Neural cell (in vitro differentiated cells): Measurements from ENCODE around the gene ASTL. TPM values are rescaled to one million over a fixed set of nuclear protein-coding genes. Genes with fewer than 3 reads are reported as not detected.

Experiments
- H2AFZ ChIP-seq: fragments of 200-600, 300-800 bp; sonication (generic), shearing (Covaris generic); 2 replicates; pipeline ENCODE4 v1.6.0; 2014; ENCODE audit warnings: low read depth, mild to moderate bottlenecking, antibody characterized with exemption, low read length, moderate library complexity
- H3F3A ChIP-seq: fragments of 200-600 bp; shearing (Covaris generic); 2 replicates; pipeline ENCODE4 v1.6.1; 2016; ENCODE audit warnings: mild to moderate bottlenecking, moderate library complexity, mixed read lengths, antibody characterized with exemption, low read length; ENCODE audit not compliant: insufficient read depth, poor library complexity, severe bottlenecking
- H3K27ac ChIP-seq: fragments of 200-600, 300-800 bp; sonication (generic), shearing (Covaris generic); 2 replicates; pipeline ENCODE4 v1.5.1; 2014; ENCODE audit warnings: mild to moderate bottlenecking, low read length, moderate library complexity
- H3K27me3 ChIP-seq: fragments of 300-800, 200-600 bp; sonication (generic), shearing (Covaris generic); 2 replicates; pipeline ENCODE4 v1.6.0; 2014; ENCODE audit warnings: mild to moderate bottlenecking, low read depth, low read length, moderate library complexity; ENCODE audit not compliant: insufficient read depth
- H3K36me3 ChIP-seq: fragments of 300-800, 200-600 bp; sonication (generic), shearing (Covaris generic); 2 replicates; pipeline ENCODE4 v1.5.1; 2014; ENCODE audit warnings: mild to moderate bottlenecking, antibody characterized with exemption, low read length, moderate library complexity; ENCODE audit not compliant: insufficient read depth
- H3K4me2 ChIP-seq: fragments of 300-800, 200-600 bp; sonication (generic), shearing (Covaris generic); 2 replicates; pipeline ENCODE4 v1.6.0; 2014; ENCODE audit warnings: mild to moderate bottlenecking, low read length
- H3K4me3 ChIP-seq: fragments of 300-800, 200-600 bp; sonication (generic), shearing (Covaris generic); 2 replicates; pipeline ENCODE4 v1.5.1; 2014; ENCODE audit warnings: mild to moderate bottlenecking, low read length, moderate library complexity
- H3K79me2 ChIP-seq: fragments of 200-600 bp; shearing (Covaris generic); replicated peaks from 2 replicates; pipeline ENCODE4 v1.6.0; 2014; ENCODE audit warnings: mild to moderate bottlenecking, low read length, moderate library complexity; ENCODE audit not compliant: insufficient read depth
- H3K9ac ChIP-seq: fragments of 300-800, 200-600 bp; sonication (generic), shearing (Covaris generic); 2 replicates; pipeline ENCODE4 v1.6.1; 2016; ENCODE audit warnings: mild to moderate bottlenecking, low read length, mixed read lengths
- H3K9me2 ChIP-seq: fragments of 200-600 bp; shearing (Covaris generic); 2 replicates; pipeline ENCODE4 v1.6.1; 2016; ENCODE audit warnings: mild to moderate bottlenecking, low read length, mixed read lengths; ENCODE audit not compliant: insufficient read depth
- H3K9me3 ChIP-seq: fragments of 200-600, 300-800 bp; sonication (generic), shearing (Covaris generic); 2 replicates; pipeline ENCODE4 v1.6.1; 2016; ENCODE audit warnings: mild to moderate bottlenecking, mixed run types, low read length, moderate library complexity, mixed read lengths
- H4K20me1 ChIP-seq: fragments of 200-600 bp; shearing (Covaris generic); 2 replicates; pipeline ENCODE4 v1.6.1; 2016; ENCODE audit warnings: mild to moderate bottlenecking, mixed run types; ENCODE audit not compliant: insufficient read depth
- EP300 ChIP-seq: fragments of 450-650 bp; conservative IDR thresholded peaks from 2 replicates; pipeline ENCODE4 v1.6.1; 2014; ENCODE audit warnings: antibody characterized with exemption, mild to moderate bottlenecking, moderate library complexity; ENCODE audit not compliant: poor library complexity, severe bottlenecking
- EZH2 ChIP-seq: fragments of 200-600, 300-800 bp; shearing (Covaris generic), sonication (generic); IDR thresholded peaks from 2 replicates; pipeline ENCODE4 v1.6.1; 2014; ENCODE audit warnings: antibody characterized with exemption, low read length, borderline replicate concordance, mild to moderate bottlenecking; ENCODE audit not compliant: insufficient read depth, poor library complexity, severe bottlenecking
- MXI1 ChIP-seq: fragments of 450-650 bp; conservative IDR thresholded peaks from 2 replicates; pipeline ENCODE4 v1.6.1; 2014; ENCODE audit warnings: antibody characterized with exemption, mild to moderate bottlenecking; ENCODE audit not compliant: poor library complexity, severe bottlenecking
- POLR2AphosphoS5 ChIP-seq: IDR thresholded peaks from 2 replicates; pipeline ENCODE4 v1.6.1; 2012
- RAD21 ChIP-seq: fragments of 450-650 bp; conservative IDR thresholded peaks from 2 replicates; pipeline ENCODE4 v1.6.1; 2014; ENCODE audit warnings: antibody characterized with exemption, mild to moderate bottlenecking, moderate library complexity
- REST ChIP-seq: IDR thresholded peaks from 2 replicates; pipeline ENCODE4 v1.6.1; 2012; ENCODE audit warnings: borderline replicate concordance
- SMC3 ChIP-seq: fragments of 450-650 bp; conservative IDR thresholded peaks from 2 replicates; pipeline ENCODE4 v1.6.1; 2014; ENCODE audit warnings: antibody characterized with exemption, mild to moderate bottlenecking, moderate library complexity; ENCODE audit not compliant: poor library complexity
- TAF1 ChIP-seq: IDR thresholded peaks from 2 replicates; pipeline ENCODE4 v1.6.1; 2012; ENCODE audit warnings: low read depth
- polyA plus RNA-seq: library from polyadenylated mRNA; depleted of rRNA; stranded (reverse); fragments of >200 nt; gene quantifications from 2 replicates; pipeline ENCODE4 v1.2.3, GENCODE V29; 2014
- TF ChIP-seq, protein P1 (sequence below): fragments of 450-650 bp; IDR thresholded peaks from 2 replicates; pipeline ENCODE4 v1.5.1; 2014; ENCODE audit warnings: antibody characterized with exemption, mild to moderate bottlenecking, moderate library complexity; ENCODE audit not compliant: poor library complexity, severe bottlenecking

Gene ASTL
- polyA plus RNA-seq, 1 donor from 2014 or later: not detected

DNA sequence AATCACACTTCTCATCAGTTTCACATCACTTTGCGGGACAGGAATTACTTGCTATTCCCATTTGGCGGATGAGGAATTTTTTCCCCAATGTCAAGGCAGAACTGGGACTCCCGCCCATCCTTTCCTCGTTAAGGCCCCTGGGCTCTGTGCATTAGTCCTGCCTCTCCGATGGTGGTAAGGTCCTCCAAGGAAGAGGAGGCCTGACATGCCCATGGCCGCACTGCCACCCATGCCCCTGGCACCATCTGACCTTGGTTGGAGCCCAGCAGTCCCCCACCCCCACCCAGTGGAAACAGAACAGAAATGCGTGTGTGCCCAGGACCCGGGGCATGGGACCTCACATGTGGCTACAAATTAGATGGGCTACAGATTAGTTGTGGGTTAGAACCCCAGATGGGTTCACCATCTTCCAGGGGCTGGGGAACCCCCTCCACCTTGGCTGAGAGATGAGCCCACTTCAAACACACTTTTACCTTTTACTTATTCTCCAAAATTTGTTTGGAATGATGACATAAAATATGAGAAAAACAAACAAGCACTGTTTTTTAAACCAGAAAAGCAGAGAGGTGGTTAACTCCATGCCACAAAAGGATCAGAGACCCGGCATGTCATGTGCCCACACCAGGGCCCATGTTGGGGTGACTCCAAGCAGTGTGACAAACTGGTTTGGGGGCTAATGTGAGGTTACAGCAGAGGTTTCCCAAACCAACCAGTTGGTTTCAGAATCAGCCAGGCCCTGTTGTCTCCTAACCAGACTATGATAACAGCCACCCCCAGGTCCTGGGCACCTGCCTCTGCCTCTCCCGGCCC is 17.9 kb upstream of the ASTL start:
- TF ChIP-seq EZH2 (no peak), TAF1 (no peak), SMC3 (no peak), MXI1 (no peak), EP300 (no peak), POLR2AphosphoS5 (no peak), RAD21 (no peak), REST (no peak)
- TF ChIP-seq, protein P1, sequence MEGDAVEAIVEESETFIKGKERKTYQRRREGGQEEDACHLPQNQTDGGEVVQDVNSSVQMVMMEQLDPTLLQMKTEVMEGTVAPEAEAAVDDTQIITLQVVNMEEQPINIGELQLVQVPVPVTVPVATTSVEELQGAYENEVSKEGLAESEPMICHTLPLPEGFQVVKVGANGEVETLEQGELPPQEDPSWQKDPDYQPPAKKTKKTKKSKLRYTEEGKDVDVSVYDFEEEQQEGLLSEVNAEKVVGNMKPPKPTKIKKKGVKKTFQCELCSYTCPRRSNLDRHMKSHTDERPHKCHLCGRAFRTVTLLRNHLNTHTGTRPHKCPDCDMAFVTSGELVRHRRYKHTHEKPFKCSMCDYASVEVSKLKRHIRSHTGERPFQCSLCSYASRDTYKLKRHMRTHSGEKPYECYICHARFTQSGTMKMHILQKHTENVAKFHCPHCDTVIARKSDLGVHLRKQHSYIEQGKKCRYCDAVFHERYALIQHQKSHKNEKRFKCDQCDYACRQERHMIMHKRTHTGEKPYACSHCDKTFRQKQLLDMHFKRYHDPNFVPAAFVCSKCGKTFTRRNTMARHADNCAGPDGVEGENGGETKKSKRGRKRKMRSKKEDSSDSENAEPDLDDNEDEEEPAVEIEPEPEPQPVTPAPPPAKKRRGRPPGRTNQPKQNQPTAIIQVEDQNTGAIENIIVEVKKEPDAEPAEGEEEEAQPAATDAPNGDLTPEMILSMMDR: no peak
- H3K79me2 ChIP-seq: no peaks in the 10 kb centered on the region
- no peak overlapping the region for H3K27ac ChIP-seq
- H4K20me1 ChIP-seq: no peaks in the 10 kb centered on the region
- no peaks in the 10 kb centered on the region for H3K9me3 ChIP-seq
- no peak overlapping the region for H3K4me3 ChIP-seq
- H3K27me3 ChIP-seq: no peaks in the 10 kb centered on the region
- no peaks in the 10 kb centered on the region for H3K36me3 ChIP-seq
- H2AFZ ChIP-seq: no peak overlapping the region
- H3K9me2 ChIP-seq: no peaks in the 10 kb centered on the region
- no peak overlapping the region for H3K9ac ChIP-seq
- no peaks in the 10 kb centered on the region for H3F3A ChIP-seq
- H3K4me2 ChIP-seq: no peak overlapping the region

DNA sequence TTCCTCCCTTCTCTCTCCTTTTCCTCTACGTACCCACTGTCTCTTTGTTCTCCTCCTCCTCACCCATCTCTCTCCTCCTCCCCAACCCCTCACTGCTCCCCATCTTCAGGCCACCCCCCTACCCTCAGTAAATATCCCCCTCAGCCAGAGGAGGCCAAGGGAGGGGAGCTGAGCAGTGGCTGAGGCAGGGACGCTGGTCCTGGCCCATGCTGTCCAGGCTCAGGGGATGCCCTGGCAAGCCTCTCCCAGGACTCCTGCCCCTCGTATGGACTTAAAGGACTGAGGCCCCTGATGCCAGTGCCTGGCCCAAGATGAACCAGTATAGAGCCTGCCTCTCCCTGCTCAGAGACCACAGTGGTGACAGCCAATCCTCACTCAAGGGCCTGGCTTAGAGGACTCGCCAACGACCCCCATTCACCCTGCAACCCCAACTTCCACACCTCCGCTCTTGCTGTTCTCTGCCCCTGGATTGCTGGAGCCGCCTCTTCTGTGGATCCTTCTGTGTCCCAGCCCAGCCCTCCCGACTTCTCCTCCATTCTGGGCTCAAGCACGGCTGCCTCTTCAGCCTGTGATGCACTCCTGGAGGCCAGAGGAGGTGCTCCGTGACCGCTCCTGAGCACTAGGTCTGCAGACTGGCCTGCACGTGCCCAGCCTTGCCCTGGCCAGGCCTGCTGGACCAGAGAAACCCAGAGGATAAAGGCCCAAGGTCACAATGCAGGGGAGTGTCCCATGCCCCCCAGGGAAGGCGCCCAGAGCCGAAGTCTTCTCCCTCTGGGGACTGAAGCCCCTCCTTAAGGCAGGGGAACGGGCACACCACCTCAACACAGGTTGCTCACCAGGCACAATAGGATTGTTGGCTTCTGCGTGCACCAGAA is 16.4 kb upstream of the ASTL start:
- Histone ChIP-seq H3K27ac (no peak overlapping the region), H3K36me3 (no peaks in the 10 kb centered on the region), H3K9me2 (no peaks in the 10 kb centered on the region), H4K20me1 (no peaks in the 10 kb centered on the region), H3K27me3 (no peaks in the 10 kb centered on the region), H3K4me2 (no peak overlapping the region), H3K4me3 (no peak overlapping the region), H3F3A (no peaks in the 10 kb centered on the region), H2AFZ (no peak overlapping the region), H3K9me3 (no peaks in the 10 kb centered on the region), H3K79me2 (no peaks in the 10 kb centered on the region), H3K9ac (no peak overlapping the region)
- no peak for TF ChIP-seq TAF1
- TF ChIP-seq, protein P1: no peak
- TF ChIP-seq EP300: no peak
- TF ChIP-seq POLR2AphosphoS5: no peak
- TF ChIP-seq MXI1: no peak
- TF ChIP-seq EZH2: no peak
- no peak for TF ChIP-seq REST
- TF ChIP-seq RAD21: no peak
- TF ChIP-seq SMC3: no peak
